GM12878 (cell line): Measurements from ENCODE around the gene LRRC10B.

Source experiments
- CEBPB ChIP-seq, 2 experiments: fragments of 150-350 bp in 1 of 2; IDR thresholded peaks; 2 replicates each; pipeline ENCODE4 v1.6.1; 2012 to 2014; ENCODE audit warnings: low read depth in 2 of 2, low read length in 2 of 2, borderline replicate concordance in 1 of 2, inconsistent platforms in 1 of 2
- CTCF ChIP-seq, 3 experiments: IDR thresholded peaks in 2 of 3; conservative IDR thresholded peaks in 1 of 3; 2 replicates each; pipeline ENCODE4 v1.5.1; 2011; ENCODE audit warnings: low read depth in 3 of 3, low read length in 3 of 3, mild to moderate bottlenecking in 3 of 3, control low read depth in 2 of 3, moderate library complexity in 2 of 3, inconsistent platforms in 1 of 3, mixed read lengths in 1 of 3; ENCODE audit not compliant: control insufficient read depth in 2 of 3, insufficient read depth in 1 of 3; ENCODE audit errors: extremely low read depth in 1 of 3
- FOXM1 ChIP-seq: IDR thresholded peaks from 2 replicates; pipeline ENCODE4 v1.6.1; 2012; ENCODE audit warnings: low read depth, mild to moderate bottlenecking, inconsistent platforms, low read length, moderate library complexity
- PAX5 ChIP-seq: IDR thresholded peaks from 2 replicates; pipeline ENCODE4 v1.6.1; 2011; ENCODE audit warnings: low read depth, low read length, borderline replicate concordance
- SUZ12 ChIP-seq: fragments of 200-600 bp; sonication (generic); IDR thresholded peaks from one replicate; pipeline ENCODE4 v1.6.1; 2018; ENCODE audit warnings: antibody characterized with exemption, mild to moderate bottlenecking; ENCODE audit not compliant: unreplicated experiment

- TF ChIP-seq FOXM1 = no peak
- no peak for TF ChIP-seq CEBPB (IDR thresholded peaks at IDR 0.05; ENCODE audit: borderline replicate concordance in 1 of 2, low read depth in 2 of 2, low read length in 2 of 2)
- no peak for TF ChIP-seq PAX5
- TF ChIP-seq CTCF (IDR thresholded peaks at IDR 0.05 in 2 of 3, conservative IDR thresholded peaks at IDR 0.05 in 1 of 3; ENCODE audit: control insufficient read depth in 2 of 3, extremely low read depth in 1 of 3, insufficient read depth in 1 of 3, low read depth in 3 of 3, low read length in 3 of 3) = no peak
- TF ChIP-seq SUZ12 = no peak
These were observed 27.6 kb upstream of the LRRC10B start for GRCh38 chr11:61480994-61481335.
